Jurkat, Clone E6-1 (cell line): ENCODE results near the gene LPP.

Source experiments
- DNase-seq: peaks from one replicate; pipeline ENCODE4 v3.0.0-alpha.2; 2011; ENCODE audit warnings: low read depth, low spot score
- H3K4me3 ChIP-seq: 2 replicates; pipeline ENCODE4 v1.5.1; 2011; ENCODE audit warnings: mild to moderate bottlenecking, low read length, control low read depth, moderate library complexity

The LPP gene

GRCh38 chr3:188819939-188820338 lies 666.0 kb downstream of the LPP start:
- no peak overlapping the region for H3K4me3 ChIP-seq
- no peak for DNase-seq

DNA sequence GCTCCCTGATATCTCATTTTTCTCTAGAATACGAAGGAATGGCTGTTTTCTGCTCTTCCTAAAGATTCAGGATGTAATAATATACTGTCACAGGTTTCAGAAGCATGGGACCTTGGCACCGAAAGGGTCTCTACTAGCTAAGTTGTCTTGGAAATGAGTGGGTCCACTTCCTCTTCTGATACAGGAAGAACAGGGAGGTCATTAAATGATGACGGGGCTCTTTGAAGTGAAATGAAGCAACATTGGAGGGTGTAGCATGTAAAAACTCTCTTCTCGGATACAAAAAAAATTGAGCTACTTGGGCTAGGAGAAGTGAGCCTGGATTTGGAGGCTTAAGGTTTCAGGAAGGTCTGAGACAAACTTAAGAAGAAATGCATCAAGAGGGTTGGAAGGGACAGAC lies 668.0 kb downstream of the LPP start:
- no peak for DNase-seq
- H3K4me3 ChIP-seq = no peak overlapping the region

- DNase-seq = no peak
- H3K4me3 ChIP-seq = no peak overlapping the region
Measured at GRCh38 chr3:188822411-188822810, 668.5 kb downstream of the LPP start.

DNA sequence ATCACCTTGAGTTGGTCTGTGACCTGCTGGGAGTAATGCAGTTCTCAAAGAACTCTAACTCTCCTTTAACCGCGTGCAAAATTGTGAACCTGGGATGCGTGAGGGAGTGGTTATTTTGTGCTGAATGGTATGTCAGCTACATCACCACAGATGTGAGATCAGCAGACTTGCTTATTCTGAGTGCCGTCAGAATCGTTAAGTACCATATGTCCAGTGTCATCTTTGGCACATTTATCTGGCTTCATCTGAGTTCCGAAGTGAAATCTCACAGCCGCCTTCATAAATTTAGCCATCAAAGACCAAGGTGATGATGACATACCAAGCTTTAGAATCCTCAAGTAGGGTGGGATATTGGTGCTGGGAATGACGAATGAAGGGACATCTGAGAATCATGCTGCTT lies 670.6 kb downstream of the LPP start:
- H3K4me3 ChIP-seq = no peak overlapping the region
- DNase-seq = no peak

GRCh38 chr3:188825901-188826300 lies 671.9 kb downstream of the LPP start:
- H3K4me3 ChIP-seq = no peak overlapping the region
- DNase-seq = no peak

DNA sequence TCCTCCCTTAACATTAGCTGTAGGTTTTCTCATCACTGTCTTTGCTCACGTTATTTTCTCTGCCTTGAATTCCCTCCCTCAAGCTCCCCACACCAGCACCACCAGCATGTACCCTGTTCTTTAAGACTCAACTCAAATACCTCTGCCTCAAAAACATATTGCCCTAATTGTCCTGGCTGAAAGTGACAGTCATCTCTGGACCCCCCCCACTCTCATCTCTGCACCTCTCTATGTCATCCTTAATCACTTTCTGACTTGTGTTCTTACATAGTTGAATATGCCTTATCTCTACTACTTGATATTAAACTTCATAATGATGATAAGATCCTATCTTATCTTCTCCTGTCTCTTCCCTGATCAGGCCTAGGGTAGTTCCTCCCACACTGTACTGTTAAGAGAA lies 672.6 kb downstream of the LPP start:
- DNase-seq = no peak
- H3K4me3 ChIP-seq = no peak overlapping the region

DNA sequence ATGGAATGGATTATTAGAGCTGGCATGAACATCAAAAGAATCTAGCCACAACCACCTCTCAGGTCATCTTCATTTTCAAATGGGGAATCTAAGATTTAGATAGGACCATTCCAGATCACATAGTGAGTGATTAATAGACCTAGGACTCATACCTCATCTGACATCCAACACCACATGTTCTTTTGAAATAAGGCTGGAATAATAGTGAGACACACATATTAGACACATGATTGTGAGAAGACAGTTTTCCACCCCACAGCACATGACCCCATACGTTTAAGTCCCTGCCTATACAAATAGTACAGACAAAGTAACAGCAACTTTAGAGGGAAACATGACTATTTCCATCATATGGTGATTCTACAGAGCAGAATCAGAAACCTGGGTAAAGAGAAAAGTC lies 673.1 kb downstream of the LPP start:
- no peak for DNase-seq
- H3K4me3 ChIP-seq = no peak overlapping the region

GRCh38 chr3:188827576-188827975 lies 673.6 kb downstream of the LPP start:
- H3K4me3 ChIP-seq = no peak overlapping the region
- DNase-seq = no peak

DNA sequence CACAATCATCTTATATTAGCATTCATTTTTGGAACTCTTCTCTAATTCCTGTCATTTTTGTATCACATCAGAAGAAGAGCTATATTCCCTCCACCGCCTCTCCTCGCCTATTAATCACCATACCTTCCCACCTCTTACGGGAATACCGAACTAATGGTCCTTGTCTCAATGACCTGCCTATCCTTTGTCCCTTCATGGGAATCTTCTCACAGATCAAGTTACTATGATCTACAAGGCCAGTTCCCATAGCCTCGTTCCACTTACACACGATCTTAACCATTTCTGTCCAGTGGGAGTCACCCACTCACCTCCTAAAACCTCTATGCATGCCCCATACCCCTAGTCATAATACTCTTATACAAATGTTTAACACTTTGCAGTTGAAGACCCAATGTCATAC lies 675.2 kb downstream of the LPP start:
- H3K4me3 ChIP-seq = no peak overlapping the region
- no peak for DNase-seq

GRCh38 chr3:188829576-188829975 lies 675.6 kb downstream of the LPP start:
- no peak for DNase-seq
- H3K4me3 ChIP-seq = no peak overlapping the region

DNA sequence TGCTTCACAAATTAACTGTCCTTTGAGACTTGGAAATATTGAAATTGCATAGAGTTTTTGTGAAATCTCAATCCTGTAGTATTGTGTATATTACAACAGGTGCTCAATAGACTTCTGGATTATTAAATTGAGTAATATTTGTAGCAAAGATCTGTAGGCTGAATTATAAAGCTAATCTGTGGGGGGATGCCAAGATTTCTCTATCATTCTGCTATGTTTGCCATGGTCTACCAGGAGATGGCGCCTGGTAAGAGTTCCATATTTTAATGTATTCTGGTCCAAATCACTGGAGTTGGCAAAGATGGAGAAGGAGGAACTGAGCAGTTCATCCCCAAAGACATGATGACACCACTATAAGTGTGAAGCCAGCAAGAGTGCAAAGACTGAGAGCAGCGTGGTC lies 676.9 kb downstream of the LPP start:
- H3K4me3 ChIP-seq = no peak overlapping the region
- no peak for DNase-seq

- no peak for DNase-seq
- H3K4me3 ChIP-seq = no peak overlapping the region
Measured at GRCh38 chr3:188832146-188832545, 678.2 kb downstream of the LPP start.

GRCh38 chr3:188832961-188833721 lies 679.2 kb downstream of the LPP start:
- DNase-seq = no peak
- H3K4me3 ChIP-seq = no peak overlapping the region

- DNase-seq = peak; percentile 91
- no peak overlapping the region for H3K4me3 ChIP-seq
Measured at GRCh38 chr3:188834349-188834748, 680.4 kb downstream of the LPP start.

DNA sequence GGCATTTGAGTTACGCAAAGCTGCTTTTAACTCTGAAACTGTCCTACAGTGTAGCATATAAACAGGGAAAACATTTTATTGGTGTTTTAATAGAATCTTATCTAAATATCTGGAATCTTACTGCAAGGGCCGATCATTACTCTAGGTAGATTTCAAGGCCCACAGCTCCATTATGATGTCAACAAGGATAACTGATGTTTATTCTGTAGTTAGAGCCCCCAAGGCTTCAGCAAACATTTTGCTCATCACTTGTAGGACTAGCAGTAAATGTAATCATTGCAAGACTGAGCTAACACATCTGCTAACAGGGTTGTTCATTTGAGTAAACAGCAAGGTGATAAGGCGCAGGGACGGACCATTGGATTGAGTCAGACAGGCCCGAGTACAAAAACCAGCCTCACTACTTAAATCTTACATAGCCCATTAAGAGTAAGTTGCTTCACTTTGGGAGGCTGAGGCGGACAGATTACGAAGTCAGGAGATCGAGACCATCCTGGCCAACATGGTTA lies 685.3 kb downstream of the LPP start:
- no peak for DNase-seq
- H3K4me3 ChIP-seq = no peak overlapping the region

GRCh38 chr3:188840290-188840689 lies 686.3 kb downstream of the LPP start:
- H3K4me3 ChIP-seq = no peak overlapping the region
- DNase-seq = no peak

DNA sequence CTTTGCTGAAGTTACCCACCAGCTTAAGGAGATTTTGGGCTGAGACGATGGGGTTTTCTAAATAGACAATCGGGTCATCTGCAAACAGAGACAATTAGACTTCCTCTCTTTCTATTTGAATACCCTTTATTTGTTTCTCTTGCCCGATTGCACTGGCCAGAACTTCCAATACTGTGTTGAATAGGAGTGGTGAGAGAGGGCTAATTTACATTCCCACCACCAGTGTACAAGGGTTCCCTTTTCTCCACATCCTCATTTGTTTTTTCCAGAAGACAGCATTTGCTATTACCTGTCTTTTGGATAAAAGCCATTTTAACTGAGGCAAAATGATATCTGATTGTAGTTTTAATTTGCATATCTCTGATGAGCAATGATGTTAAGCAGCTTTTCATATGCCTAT lies 687.9 kb downstream of the LPP start:
- DNase-seq = no peak
- H3K4me3 ChIP-seq = no peak overlapping the region

GRCh38 chr3:188842639-188843038 lies 688.7 kb downstream of the LPP start:
- DNase-seq = no peak
- no peak overlapping the region for H3K4me3 ChIP-seq

DNA sequence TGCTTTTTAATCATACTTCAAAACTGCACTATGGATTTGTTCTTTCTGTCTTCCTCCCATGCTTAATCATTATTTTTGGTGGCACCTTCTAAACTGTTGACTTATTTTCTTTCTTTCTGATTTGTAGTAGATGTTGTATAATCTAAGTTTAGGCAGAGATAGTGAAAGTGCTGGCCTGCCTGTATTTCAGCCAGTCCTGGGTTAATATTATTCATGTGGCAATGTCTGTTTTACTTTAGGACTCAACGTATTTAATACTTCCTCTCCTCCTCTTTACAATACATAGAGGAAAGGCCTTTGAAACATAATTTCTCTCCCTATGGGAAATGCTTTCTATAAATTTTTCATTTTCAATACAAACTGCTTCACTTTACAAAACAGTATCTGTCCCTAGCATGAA lies 690.1 kb downstream of the LPP start:
- no peak overlapping the region for H3K4me3 ChIP-seq
- DNase-seq = no peak

DNA sequence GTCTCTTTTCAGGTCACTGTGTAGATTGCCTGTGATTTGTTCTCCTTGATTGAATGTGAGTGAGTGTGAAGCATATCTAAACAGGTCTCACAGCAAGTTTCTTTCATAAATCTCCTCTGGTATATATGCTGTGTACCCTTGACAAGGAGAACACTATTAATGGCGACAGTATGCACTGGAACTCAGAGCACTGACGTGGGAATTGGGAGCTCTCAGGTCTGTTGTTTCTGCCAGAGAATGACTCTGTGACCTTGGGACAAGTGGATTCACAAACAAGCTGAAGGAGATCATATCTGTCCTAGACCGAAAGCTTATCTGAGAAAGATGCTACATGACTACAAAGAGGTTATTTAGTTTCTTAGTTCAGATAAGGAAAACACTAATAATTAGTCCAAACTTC lies 691.6 kb downstream of the LPP start:
- no peak for DNase-seq
- H3K4me3 ChIP-seq = no peak overlapping the region

- no peak overlapping the region for H3K4me3 ChIP-seq
- no peak for DNase-seq
Measured at GRCh38 chr3:188848947-188849346, 695.0 kb downstream of the LPP start.
